SKM-1 treated with dmso at 0.1 percent for 144 hours (cell line): Measurements from ENCODE around the gene S100A14.

Experiments
- DNase-seq: peaks from one replicate; lab custom pipeline; 2025; ENCODE audit not compliant: unreplicated experiment; lab: John Stamatoyannopoulos, UW

Gene S100A14

GRCh38 chr1:153616917-153617311 lies 789 bp upstream of the S100A14 start:
- DNase-seq, result no peak

- DNase-seq, result no peak
Observed at GRCh38 chr1:153615406-153615805, 719 bp downstream of the S100A14 start.

- DNase-seq, result no peak
Observed at GRCh38 chr1:153614906-153615305, 1.2 kb downstream of the S100A14 start.

GRCh38 chr1:153614189-153614900 lies 1.8 kb downstream of the S100A14 start:
- no peak for DNase-seq

- DNase-seq, result no peak
Observed at GRCh38 chr1:153613406-153613805, 2.7 kb downstream of the S100A14 start.

GRCh38 chr1:153612755-153613331 lies 3.3 kb downstream of the S100A14 start, which contains the start of gene S100A16:
Gene S100A16 (minus strand): TSS chr1:153613137. CDS start chr1:153608151, 4,986 bp downstream.
- no peak for DNase-seq

- DNase-seq, result no peak
Observed at GRCh38 chr1:153612111-153612754, 3.9 kb downstream of the S100A14 start.

GRCh38 chr1:153611356-153611755 lies 4.8 kb downstream of the S100A14 start:
- DNase-seq, result no peak

- no peak for DNase-seq
Observed at GRCh38 chr1:153610811-153611301, 5.3 kb downstream of the S100A14 start.

GRCh38 chr1:153610334-153610733 lies 5.8 kb downstream of the S100A14 start:
- DNase-seq, result peak; percentile 32

GRCh38 chr1:153609585-153609907 lies 6.6 kb downstream of the S100A14 start:
- no peak for DNase-seq

- DNase-seq, result peak; percentile 48
Observed at GRCh38 chr1:153608742-153609584, 7.2 kb downstream of the S100A14 start.

GRCh38 chr1:153608089-153608682 lies 7.9 kb downstream of the S100A14 start:
- no peak for DNase-seq

- DNase-seq, result no peak
Observed at GRCh38 chr1:153607381-153607780, 8.7 kb downstream of the S100A14 start.

- no peak for DNase-seq
Observed at GRCh38 chr1:153606194-153606593, 9.9 kb downstream of the S100A14 start.

GRCh38 chr1:153602749-153603148 lies 13.4 kb downstream of the S100A14 start:
- DNase-seq, result no peak

- DNase-seq, result no peak
Observed at GRCh38 chr1:153599847-153600246, 16.3 kb downstream of the S100A14 start.

GRCh38 chr1:153598309-153599172 lies 17.6 kb downstream of the S100A14 start:
- DNase-seq, result peak; percentile 98

GRCh38 chr1:153597206-153597605 lies 18.9 kb downstream of the S100A14 start:
- no peak for DNase-seq

GRCh38 chr1:153592748-153593147 lies 23.4 kb downstream of the S100A14 start:
- DNase-seq, result no peak
